ENCODE results near the gene CHD5.

DNA sequence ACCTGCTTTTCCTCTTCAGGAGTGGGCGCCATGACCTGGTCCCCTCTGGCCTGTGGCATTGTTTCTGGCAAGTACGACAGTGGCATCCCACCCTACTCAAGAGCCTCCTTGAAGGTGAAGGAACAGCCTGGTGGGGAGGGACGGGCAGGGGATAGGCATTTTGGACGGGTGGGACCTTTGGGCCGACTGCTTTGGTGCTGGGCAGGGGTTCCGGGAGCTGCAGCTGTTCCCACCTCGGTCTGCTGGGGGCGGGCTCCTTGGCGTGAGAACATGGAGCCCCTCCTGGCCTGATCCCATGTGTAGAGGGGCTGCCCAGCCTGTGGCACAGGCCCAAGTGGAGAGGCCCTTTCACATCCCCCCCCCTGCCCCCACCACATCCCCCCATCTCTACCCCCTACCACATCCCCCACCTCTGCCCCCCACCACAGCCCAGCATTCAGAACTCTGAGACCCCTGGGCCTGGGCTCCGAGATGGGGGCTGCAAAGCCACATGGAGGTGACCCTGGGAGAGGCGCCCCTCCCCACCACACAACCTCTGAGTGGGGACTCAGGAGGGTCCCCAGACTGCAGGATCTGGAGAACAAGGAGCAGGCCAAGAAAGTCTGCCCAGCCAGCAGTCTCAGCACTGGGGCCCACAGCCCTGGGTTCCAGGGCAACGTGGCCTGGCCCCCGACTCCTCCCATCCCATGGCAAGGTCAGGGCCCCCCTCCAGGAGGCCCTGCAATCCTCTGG, 84.4 kb downstream of the CHD5 start:
- TF ChIP-seq POLR2AphosphoS5 (IDR thresholded peaks at IDR 0.05) (no peak), EP300 (IDR thresholded peaks at IDR 0.05; ENCODE audit: low read depth) (no peak), POLR2A (IDR thresholded peaks at IDR 0.05) (no peak)
- TF ChIP-seq, protein P1, sequence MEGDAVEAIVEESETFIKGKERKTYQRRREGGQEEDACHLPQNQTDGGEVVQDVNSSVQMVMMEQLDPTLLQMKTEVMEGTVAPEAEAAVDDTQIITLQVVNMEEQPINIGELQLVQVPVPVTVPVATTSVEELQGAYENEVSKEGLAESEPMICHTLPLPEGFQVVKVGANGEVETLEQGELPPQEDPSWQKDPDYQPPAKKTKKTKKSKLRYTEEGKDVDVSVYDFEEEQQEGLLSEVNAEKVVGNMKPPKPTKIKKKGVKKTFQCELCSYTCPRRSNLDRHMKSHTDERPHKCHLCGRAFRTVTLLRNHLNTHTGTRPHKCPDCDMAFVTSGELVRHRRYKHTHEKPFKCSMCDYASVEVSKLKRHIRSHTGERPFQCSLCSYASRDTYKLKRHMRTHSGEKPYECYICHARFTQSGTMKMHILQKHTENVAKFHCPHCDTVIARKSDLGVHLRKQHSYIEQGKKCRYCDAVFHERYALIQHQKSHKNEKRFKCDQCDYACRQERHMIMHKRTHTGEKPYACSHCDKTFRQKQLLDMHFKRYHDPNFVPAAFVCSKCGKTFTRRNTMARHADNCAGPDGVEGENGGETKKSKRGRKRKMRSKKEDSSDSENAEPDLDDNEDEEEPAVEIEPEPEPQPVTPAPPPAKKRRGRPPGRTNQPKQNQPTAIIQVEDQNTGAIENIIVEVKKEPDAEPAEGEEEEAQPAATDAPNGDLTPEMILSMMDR (IDR thresholded peaks at IDR 0.05) = no peak
